Activated naive CD8-positive, alpha-beta T cell (primary cell): ENCODE data around the gene CBFB.
"Not testable (repeated sequence)": the region's sequence is repeated elsewhere in the genome, so short reads cannot be mapped to it uniquely, and the experiment has no call there.

Experiments used
- H3K27ac Mint-ChIP-seq: one replicate; pipeline ENCODE4 v1.8.0; 2021; ENCODE audit warnings: mixed read lengths
- H3K27me3 Mint-ChIP-seq: one replicate; pipeline ENCODE4 v1.8.0; 2021; ENCODE audit warnings: mixed read lengths
- H3K36me3 Mint-ChIP-seq: one replicate; pipeline ENCODE4 v1.8.0; 2021; ENCODE audit warnings: mixed read lengths
- H3K4me1 Mint-ChIP-seq: one replicate; pipeline ENCODE4 v1.8.0; 2021; ENCODE audit warnings: low read depth, mixed read lengths
- H3K4me3 Mint-ChIP-seq: one replicate; pipeline ENCODE4 v1.8.0; 2021; ENCODE audit warnings: mild to moderate bottlenecking, mixed read lengths
- H3K9me3 Mint-ChIP-seq: one replicate; pipeline ENCODE4 v1.8.0; 2021; ENCODE audit warnings: low read depth, mixed read lengths

The CBFB gene

DNA sequence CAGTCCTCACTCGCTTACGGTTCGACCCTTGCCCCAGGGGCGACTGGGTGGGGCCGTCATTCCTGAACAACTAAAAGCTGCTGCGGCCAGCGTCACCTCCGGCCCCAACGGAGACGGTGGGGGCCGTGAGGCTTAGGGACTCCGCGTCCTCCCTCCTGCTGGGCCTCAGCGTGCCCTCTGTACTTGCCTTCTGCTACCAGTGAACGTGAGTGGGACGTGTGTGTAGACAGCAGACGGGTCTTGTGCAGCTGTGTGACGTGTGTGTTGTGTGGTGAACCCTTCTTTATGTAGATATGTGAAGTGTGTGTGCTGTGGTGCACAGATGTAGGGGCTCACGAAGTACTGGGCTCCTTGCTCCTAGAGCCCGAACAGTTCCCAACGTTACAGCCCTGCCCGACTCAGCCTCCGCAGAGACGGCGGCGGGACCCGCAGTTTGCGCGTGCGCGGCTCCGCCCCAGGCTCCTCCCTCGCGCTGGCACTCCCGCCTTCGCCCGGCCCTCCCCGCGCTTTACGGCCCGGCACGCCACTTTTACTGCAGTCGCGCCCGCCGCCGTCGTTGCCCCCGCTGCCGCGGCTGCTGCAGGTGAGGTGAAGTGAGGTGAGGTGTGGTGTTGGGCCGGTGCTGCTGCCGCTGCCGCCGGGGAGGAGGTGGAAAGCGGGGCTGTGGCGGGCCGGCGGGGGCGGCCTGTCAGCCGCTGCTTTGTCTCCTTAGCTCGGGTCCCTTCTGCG is 80.6 kb downstream of the CBFB start, which contains the start of gene PHAF1:
Gene PHAF1, plus strand, starts transcription at position 535 of the 729 bp plus-strand sequence. CDS start 235 bp downstream, outside the sequence.
- H3K36me3 Mint-ChIP-seq, result no peaks in the 10 kb centered on the region
- peaks cover 33% of the 10 kb centered on the region for H3K4me1 Mint-ChIP-seq
- H3K4me3 Mint-ChIP-seq, result peak within 1 kb of the TSS; percentile 96
- H3K27me3 Mint-ChIP-seq, result no peaks in the 10 kb centered on the region
- H3K9me3 Mint-ChIP-seq, result no peaks in the 10 kb centered on the region
- peak within 1 kb of the TSS; percentile 83 for H3K27ac Mint-ChIP-seq

GRCh38 chr16:67111951-67112444 is 83.0 kb downstream of the CBFB start:
- H3K4me3 Mint-ChIP-seq, result peak overlapping the region; percentile 30
- no peaks in the 10 kb centered on the region for H3K9me3 Mint-ChIP-seq
- no peaks in the 10 kb centered on the region for H3K27me3 Mint-ChIP-seq
- peaks cover 45% of the 10 kb centered on the region for H3K4me1 Mint-ChIP-seq
- H3K27ac Mint-ChIP-seq, result no peak overlapping the region
- H3K36me3 Mint-ChIP-seq, result no peaks in the 10 kb centered on the region

- Mint-ChIP-seq H3K4me3 (no peak overlapping the region), H3K27me3 (no peaks in the 10 kb centered on the region), H3K4me1 (peaks cover 45% of the 10 kb centered on the region), H3K27ac (no peak overlapping the region), H3K36me3 (no peaks in the 10 kb centered on the region), H3K9me3 (no peaks in the 10 kb centered on the region)
Measured at GRCh38 chr16:67112591-67113399, 83.8 kb downstream of the CBFB start.

DNA sequence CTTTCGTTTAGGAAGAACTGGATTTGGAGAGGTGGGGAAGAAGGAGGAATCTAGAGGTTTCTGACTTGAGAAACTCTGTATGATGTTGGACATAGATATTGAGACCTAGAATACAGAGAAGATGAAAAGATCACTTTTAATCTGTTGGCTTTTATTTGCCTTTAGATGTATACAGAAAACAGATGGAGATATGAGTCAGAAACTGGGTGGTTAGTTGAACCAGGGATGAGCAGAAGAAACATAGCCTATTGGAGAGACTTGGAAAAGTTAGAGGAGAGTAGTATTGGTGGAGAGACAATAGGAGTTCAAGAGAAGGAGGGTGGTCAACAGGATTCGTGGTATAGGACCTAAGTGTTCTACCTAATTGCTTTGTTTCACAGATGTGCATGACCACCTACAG is 85.8 kb downstream of the CBFB start:
- Mint-ChIP-seq H3K27ac (peak overlapping the region; percentile 13), H3K4me3 (no peak overlapping the region), H3K36me3 (no peaks in the 10 kb centered on the region), H3K27me3 (no peaks in the 10 kb centered on the region), H3K4me1 (peaks cover 41% of the 10 kb centered on the region), H3K9me3 (no peaks in the 10 kb centered on the region)

GRCh38 chr16:67115639-67116038 is 86.7 kb downstream of the CBFB start:
- H3K36me3 Mint-ChIP-seq, result peaks cover 4% of the 10 kb centered on the region
- H3K27ac Mint-ChIP-seq, result peak overlapping the region; percentile 11
- no peaks in the 10 kb centered on the region for H3K9me3 Mint-ChIP-seq
- H3K4me1 Mint-ChIP-seq, result peaks cover 40% of the 10 kb centered on the region
- H3K4me3 Mint-ChIP-seq, result no peak overlapping the region
- no peaks in the 10 kb centered on the region for H3K27me3 Mint-ChIP-seq

DNA sequence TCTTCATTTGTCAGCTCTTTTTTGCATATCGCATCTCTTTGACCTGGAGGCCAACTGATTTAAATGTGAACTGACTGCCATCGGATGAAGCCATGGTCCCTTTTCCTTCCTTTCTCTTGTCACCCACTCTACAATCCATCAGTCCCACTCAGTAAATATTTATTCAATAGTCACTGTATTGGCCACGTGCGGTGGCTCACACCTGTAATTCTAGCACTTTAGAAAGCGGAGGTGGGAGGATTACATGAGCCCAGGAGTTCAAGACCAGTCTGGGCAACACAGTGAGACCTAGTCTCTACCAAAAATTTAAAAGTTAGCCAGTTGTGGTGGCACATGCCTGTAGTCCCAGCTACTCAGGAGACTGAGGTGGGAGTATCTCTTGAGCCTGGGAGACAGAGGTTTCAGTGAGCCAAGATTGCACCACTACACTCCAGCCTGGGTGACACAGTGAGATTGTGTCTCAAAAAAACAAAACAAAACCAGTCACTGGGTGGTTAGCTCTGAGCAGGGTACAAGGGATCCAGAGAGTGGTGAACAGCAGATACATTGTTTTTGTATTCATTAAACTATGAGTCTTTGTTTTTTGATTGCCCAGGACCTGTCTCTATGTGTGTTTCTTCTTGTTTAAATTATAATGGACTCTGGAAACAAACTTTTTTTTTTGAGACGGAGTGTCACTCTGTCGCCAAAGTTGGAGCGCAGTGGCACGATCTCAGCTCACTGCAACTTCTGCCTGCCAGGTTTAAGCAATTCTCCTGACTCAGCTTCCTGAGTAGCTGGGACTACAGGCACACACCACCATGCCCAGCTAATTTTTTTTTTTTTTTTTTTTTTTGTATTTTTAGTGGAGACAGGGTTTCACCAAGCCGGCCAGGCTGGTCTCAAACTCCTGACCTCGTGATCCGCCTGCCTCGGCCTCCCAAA is 87.7 kb downstream of the CBFB start:
- H3K4me3 Mint-ChIP-seq, result no peak overlapping the region
- no peaks in the 10 kb centered on the region for H3K27me3 Mint-ChIP-seq
- H3K36me3 Mint-ChIP-seq, result peaks cover 4% of the 10 kb centered on the region
- H3K4me1 Mint-ChIP-seq, result peaks cover 33% of the 10 kb centered on the region
- H3K9me3 Mint-ChIP-seq, result no peaks in the 10 kb centered on the region
- no peak overlapping the region for H3K27ac Mint-ChIP-seq

DNA sequence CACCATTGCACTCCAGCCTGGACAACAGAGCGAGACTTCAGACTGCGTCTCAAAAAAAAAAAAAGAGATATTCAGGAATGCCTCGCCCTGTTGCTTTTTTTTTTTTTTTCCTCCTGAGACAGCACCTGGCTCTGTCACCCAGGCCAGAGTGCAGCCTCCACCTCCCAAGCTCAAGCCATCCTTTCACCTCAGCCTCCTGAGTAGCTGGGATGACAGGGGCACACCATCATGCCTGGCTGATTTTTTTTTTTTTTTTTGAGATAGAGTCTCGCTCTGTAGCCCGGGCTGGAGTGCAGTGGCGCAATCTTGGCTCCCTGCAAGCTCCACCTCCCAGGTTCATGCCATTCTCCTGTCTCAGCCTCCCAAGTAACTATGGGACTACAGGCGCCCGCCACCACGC is 88.8 kb downstream of the CBFB start:
- no peak overlapping the region for H3K4me3 Mint-ChIP-seq
- H3K27me3 Mint-ChIP-seq, result no peaks in the 10 kb centered on the region
- H3K9me3 Mint-ChIP-seq, result no peaks in the 10 kb centered on the region
- H3K27ac Mint-ChIP-seq, result no peak overlapping the region
- peaks cover 23% of the 10 kb centered on the region for H3K4me1 Mint-ChIP-seq
- H3K36me3 Mint-ChIP-seq, result peaks cover 4% of the 10 kb centered on the region

GRCh38 chr16:67120025-67120424 is 91.1 kb downstream of the CBFB start:
- Mint-ChIP-seq H3K27me3 (no peaks in the 10 kb centered on the region), H3K4me1 (peaks cover 10% of the 10 kb centered on the region), H3K9me3 (no peaks in the 10 kb centered on the region), H3K27ac (no peak overlapping the region), H3K36me3 (peaks cover 12% of the 10 kb centered on the region), H3K4me3 (no peak overlapping the region)

GRCh38 chr16:67122799-67123198 is 93.8 kb downstream of the CBFB start:
- not testable (repeated sequence) for H3K27me3 Mint-ChIP-seq, H3K4me1 Mint-ChIP-seq, H3K4me3 Mint-ChIP-seq, H3K27ac Mint-ChIP-seq, H3K9me3 Mint-ChIP-seq
- H3K36me3 Mint-ChIP-seq, result peaks cover 18% of the 10 kb centered on the region

DNA sequence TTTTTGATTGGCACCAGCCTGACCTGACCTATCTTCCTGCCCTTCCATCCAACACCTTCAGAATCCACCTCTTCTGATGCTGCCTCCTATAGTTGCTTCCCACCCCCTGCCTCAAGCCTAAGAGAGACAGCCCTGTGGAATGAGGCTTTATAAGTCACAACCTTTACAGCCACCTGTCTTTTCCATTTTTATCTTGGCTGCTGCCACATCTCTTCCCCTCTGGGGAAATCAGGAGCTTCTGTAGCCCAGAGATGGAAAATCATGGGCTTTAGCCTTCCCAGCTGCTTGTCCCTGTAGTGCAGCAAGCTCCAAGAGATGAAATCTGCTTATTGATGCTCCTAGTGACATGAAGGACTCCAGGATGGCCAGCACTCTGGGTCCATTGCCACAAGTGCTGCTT is 99.5 kb downstream of the CBFB start:
- Mint-ChIP-seq H3K27ac (no peak overlapping the region), H3K36me3 (peaks cover 29% of the 10 kb centered on the region), H3K4me3 (no peak overlapping the region), H3K4me1 (no peaks in the 10 kb centered on the region), H3K9me3 (no peaks in the 10 kb centered on the region), H3K27me3 (no peaks in the 10 kb centered on the region)

- Mint-ChIP-seq H3K4me3 (no peak overlapping the region), H3K27ac (no peak overlapping the region), H3K9me3 (no peaks in the 10 kb centered on the region), H3K36me3 (peaks cover 24% of the 10 kb centered on the region), H3K4me1 (no peaks in the 10 kb centered on the region), H3K27me3 (no peaks in the 10 kb centered on the region)
Measured at GRCh38 chr16:67128887-67129286, 99.9 kb downstream of the CBFB start.

- peaks cover 21% of the 10 kb centered on the region for H3K36me3 Mint-ChIP-seq
- H3K4me3 Mint-ChIP-seq, result no peak overlapping the region
- H3K9me3 Mint-ChIP-seq, result no peaks in the 10 kb centered on the region
Measured at GRCh38 chr16:67129422-67129821, 100.5 kb downstream of the CBFB start.

DNA sequence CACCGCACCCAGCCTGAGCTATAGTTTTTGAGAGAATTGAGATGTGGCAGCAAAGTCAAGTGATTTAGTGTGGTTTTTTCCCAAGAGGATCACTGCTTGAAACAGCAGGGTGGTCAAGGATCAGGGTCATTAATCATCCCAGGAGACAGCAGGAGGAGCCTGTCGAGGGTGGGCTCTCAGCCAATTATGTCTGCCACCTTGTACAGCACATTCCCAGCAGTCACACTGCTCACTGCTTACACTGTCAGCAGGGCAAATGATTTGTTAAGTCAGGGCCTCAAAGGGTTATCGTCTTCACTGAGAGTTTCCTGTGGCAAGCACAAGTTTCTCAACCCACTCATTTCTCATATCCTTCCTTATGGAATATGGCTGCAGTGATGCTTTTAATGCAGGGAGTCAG is 108.7 kb downstream of the CBFB start:
- no peaks in the 10 kb centered on the region for H3K27me3 Mint-ChIP-seq
- H3K36me3 Mint-ChIP-seq, result peaks cover 17% of the 10 kb centered on the region
- H3K27ac Mint-ChIP-seq, result no peak overlapping the region
- H3K4me1 Mint-ChIP-seq, result no peaks in the 10 kb centered on the region
- no peak overlapping the region for H3K4me3 Mint-ChIP-seq
- no peaks in the 10 kb centered on the region for H3K9me3 Mint-ChIP-seq

More at GRCh38 chr16:67129422-67129821, 100.5 kb downstream of the CBFB start:
- no peaks in the 10 kb centered on the region for H3K4me1 Mint-ChIP-seq
- H3K27me3 Mint-ChIP-seq, result no peaks in the 10 kb centered on the region
- no peak overlapping the region for H3K27ac Mint-ChIP-seq

- Mint-ChIP-seq H3K27me3 (no peaks in the 10 kb centered on the region), H3K36me3 (peaks cover 31% of the 10 kb centered on the region), H3K27ac (no peak overlapping the region)
Measured at GRCh38 chr16:67141391-67141790, 112.4 kb downstream of the CBFB start.

More at GRCh38 chr16:67141391-67141790, 112.4 kb downstream of the CBFB start:
- Mint-ChIP-seq H3K4me1 (no peaks in the 10 kb centered on the region), H3K4me3 (no peak overlapping the region), H3K9me3 (no peaks in the 10 kb centered on the region)
